Activated T-cell treated with anti-CD3 and anti-CD28 coated beads, Interleukin-2, amount 50 U/mL, for 1 hour (primary cell): Measurements from ENCODE around the gene RGL4.
"Not testable (repeated sequence)": the region's sequence is repeated elsewhere in the genome, so short reads cannot be mapped to it uniquely, and the experiment has no call there.

Experiments used
- DNase-seq: peaks from one replicate; pipeline ENCODE4 v3.0.0-alpha.2; 2020

Gene RGL4

DNA sequence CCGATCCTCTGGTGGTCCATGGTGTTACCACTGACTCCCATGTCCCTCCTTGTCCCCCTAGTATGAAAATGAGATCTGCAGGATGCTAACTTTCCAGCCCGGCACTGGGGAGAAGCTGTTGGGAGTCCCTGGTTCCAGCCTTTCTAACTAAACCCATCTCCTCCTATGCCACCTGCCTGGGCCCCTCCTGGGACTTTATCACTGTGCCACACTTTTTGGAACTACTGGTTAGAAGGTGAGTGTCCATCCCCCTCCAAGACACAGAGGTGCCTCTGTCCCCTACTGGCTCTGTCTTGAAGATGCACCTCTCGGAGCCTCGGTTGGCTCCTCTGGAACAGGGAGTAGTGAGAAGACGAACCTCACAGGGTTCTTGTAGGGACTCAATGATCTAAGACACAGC is at the start of gene RGL4:
Gene RGL4, plus strand, starts transcription at position 301 of the 400 bp plus-strand sequence. CDS start 1,018 bp downstream, outside the sequence.
- DNase-seq, result no peak

DNA sequence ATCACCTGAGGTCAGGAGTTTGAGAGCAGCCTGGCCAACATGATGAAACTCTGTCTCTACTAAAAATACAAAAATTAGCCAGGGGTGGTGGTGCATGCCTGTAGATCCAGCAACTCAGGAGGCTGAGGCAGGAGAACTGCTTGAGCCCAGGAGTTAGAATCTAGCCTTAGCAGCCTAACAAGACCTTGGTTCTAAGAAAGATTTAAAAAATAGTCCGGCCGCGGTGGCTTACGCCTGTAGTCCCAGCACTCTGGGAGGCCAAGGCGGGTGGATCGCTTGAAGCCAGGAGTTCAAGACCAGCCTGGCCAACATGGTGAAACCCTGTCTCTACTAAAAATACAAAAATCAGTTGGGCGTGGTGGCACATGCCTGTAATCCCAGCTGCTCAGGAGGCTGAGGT is 44.3 kb upstream of the RGL4 start:
- DNase-seq, result not testable (repeated sequence)

- DNase-seq, result no peak
These were observed 41.7 kb upstream of the RGL4 start for GRCh38 chr22:23649071-23649501.

GRCh38 chr22:23651676-23652075 is 39.1 kb upstream of the RGL4 start:
- no peak for DNase-seq

GRCh38 chr22:23652286-23652685 is 38.5 kb upstream of the RGL4 start:
- DNase-seq, result no peak

DNA sequence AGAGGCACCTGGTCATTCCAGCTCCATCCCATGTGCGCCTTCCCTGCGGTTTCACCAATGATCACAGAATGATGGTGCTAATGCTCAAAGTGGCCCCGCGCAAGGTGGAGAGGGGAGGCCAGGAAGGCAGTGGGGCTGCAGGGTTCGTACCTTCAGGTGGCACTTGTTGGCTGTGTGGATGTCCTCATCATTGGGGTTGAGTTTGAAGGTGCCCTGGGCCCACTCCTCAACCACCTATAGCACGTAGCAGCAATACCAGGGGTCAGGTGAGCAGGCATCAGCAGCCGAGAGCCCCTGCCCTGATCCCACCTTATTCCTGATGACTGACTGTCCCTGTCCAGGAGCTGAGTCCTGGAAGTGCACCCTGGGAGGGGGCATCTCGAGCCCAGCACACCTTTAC is 38.1 kb upstream of the RGL4 start:
- DNase-seq, result no peak

- DNase-seq, result no peak
These were observed 34.8 kb upstream of the RGL4 start for GRCh38 chr22:23655891-23656475.

DNA sequence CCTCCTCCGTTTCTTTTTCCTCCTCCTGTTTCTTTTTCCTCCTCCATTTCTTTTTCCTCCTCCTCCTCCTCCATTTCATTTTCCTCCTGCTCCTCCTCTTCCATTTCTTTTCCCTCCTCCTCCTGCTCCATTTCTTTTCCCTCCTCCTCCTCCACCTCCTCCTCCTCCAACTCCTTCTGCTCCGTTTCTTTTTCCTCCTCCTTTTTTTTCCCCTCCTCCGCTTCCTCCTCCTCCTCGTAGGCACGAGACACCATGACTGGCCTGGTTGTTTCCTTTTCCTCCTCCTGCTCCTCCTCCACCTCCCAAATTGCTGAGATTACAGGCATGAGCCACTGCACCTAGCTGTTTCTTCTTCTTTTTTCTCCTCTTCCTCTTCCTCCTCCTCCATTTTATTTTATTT is 33.1 kb upstream of the RGL4 start:
- no peak for DNase-seq

DNA sequence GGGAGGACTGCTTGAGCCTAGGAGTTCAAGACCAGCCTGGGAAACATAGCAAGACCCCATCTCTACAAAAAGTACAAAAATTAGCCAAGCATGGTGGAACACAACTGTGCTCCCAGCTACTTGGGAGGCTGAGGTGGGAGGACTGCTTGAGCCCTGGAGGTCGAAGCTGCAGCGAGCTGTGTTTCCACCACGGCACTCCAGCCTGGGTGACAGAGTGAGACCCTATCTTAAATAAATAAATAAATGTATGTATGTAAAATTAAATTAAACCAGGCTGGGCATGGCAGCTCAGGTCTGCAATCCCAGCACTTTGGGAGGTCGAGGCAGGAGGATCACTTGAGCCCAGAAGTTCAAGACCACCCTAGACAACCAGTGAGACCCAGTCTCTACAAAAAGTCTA is 30.4 kb upstream of the RGL4 start:
- not testable (repeated sequence) for DNase-seq

GRCh38 chr22:23670378-23671295 is 20.2 kb upstream of the RGL4 start:
- DNase-seq, result no peak

- DNase-seq, result not testable (repeated sequence)
These were observed 19.4 kb upstream of the RGL4 start for GRCh38 chr22:23671387-23671786.

GRCh38 chr22:23672307-23673049 is 18.3 kb upstream of the RGL4 start:
- not testable (repeated sequence) for DNase-seq

DNA sequence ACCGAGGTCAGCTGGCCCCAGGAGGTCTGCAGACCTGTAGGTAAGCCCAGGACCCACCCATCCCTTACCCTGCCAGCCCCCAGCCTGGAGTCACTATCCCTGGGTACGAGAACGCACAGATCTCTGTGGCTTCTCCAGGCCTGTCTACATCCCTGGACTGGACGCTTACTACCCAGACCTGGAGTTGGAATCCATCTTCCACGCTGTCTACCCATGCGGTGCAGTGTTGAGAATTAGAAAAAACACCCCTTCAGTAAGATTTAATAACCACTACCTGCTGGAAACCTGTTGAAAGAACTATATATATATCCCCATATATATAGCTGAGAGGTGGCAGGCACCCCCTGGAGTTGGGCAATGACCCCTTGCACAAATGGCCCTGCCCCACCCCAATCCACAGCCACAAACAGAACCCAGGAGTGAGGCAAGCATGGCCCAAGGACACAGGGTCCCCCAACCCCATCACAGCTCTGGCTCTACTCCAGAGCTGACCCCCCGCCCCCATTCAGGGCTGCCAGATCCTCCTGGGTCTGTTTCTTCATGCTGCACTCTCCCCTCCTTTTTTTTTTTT is 17.7 kb upstream of the RGL4 start:
- no peak for DNase-seq

DNA sequence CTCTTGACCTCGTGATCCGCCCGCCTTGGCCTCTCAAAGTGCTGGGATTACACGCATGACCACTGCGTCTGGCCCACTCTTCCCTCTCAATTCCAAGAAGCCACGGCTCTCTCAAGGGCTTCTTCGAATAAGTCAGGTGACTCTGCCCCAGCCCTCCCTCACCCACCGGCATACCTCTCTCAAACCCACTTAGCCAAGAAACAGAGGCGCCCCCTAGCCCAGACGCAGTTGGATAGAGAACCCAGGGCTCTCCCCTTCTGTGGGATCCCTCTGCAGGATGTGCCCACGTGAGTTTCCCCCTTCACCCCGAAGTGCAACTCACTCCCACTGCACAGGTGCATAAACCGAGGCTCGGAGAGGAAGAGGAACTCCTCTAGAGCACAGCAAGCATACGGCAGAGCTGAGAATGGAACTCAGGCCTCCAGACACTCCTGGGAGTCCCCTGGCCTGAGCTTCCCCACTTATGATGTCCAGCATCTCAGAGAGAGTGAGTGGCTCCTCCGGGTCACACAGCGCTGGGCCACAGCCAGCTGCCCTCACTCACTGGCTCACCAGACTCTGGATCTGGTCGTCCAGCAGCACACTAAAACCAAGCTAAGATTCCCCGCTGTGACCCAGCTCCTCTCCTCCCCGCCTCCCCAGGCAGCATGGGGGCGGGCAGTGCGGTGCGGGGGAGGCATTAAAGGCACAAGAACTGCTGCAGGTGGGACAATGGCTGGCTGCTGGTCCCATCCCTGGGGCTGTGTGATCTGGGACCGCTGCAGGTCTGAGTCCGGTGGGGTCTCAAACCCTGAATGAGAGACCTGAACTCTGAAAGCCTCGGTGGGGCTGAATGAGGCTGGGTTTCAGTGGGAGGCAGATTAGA is 16.8 kb upstream of the RGL4 start:
- DNase-seq, result no peak

- peak; percentile 10 for DNase-seq
These were observed 15.8 kb upstream of the RGL4 start for GRCh38 chr22:23674886-23675501.

GRCh38 chr22:23675502-23676415 is 15.1 kb upstream of the RGL4 start:
- DNase-seq, result peak; percentile 12

GRCh38 chr22:23676841-23677700 is 13.7 kb upstream of the RGL4 start:
- not testable (repeated sequence) for DNase-seq

DNA sequence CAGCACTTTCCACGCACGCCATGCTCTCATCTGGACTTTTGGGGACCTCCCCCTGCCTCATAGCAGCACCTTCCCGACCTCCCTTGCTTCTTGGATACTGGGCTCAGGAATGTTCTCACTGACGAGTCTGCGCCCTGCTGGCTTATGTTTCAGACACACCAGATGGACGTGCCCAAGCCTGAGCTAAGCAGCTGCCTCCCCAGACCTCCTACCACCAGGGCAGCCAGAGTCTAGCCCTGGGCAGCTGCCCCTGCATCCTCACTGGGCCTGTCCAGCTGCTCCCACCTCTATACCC is 13.2 kb upstream of the RGL4 start:
- DNase-seq, result no peak

DNA sequence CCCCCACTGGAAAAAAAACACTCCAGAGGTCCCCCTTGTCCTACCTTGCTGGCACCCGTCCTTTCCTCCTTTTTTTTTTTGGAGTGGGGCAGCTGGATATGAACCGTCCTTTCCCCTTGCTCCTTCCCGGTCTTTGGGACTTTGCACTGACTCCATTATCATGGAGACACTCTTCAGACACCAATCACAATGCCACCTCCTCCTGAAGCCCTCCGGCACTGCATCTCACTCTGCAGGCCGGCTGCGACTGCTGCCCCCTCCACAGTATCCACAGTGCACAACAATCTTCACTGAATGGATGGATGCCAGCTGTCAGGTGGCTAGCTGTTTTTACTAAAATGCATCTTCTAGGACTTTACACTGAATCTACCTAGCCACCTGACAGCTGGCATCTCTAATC is 12.7 kb upstream of the RGL4 start:
- DNase-seq, result no peak
